ENCODE measurements around the gene ARFRP1. TPM values are rescaled to one million over a fixed set of nuclear protein-coding genes. Genes with fewer than 3 reads are reported as not detected.
A peak's percentile ranks its signal among the peaks of the same experiment; 100 is the strongest.

ARFRP1 gene
- total and polyA plus RNA-seq, 2 of the 13 experiments (the other 11 are each of a cell fraction or from before 2014, with no cell fraction given), result 32.0 to 51.1 TPM

- no peak for TF ChIP-seq E2F2 (CRISPR knock-in tag; IDR thresholded peaks at IDR 0.05; ENCODE audit: borderline replicate concordance)
- TF ChIP-seq ZNF343 (CRISPR knock-in tag; IDR thresholded peaks at IDR 0.05), result peak; percentile 4; the same call in 1 of the 2 replicates
- TF ChIP-seq KLF6 (CRISPR knock-in tag; IDR thresholded peaks at IDR 0.05), result 0 out of 2 replicates have a peak, but pooled peaks have one; percentile 3
- TF ChIP-seq CHD2 (IDR thresholded peaks at IDR 0.05; ENCODE audit: low read depth, low read length), result no peak
- no peak for TF ChIP-seq PRPF4 (IDR thresholded peaks at IDR 0.05; ENCODE audit: low read depth, low read length, poor library complexity, severe bottlenecking)
- no peak for TF ChIP-seq PHF21A (CRISPR knock-in tag; IDR thresholded peaks at IDR 0.05)
- TF ChIP-seq MLXIP (CRISPR knock-in tag; IDR thresholded peaks at IDR 0.05; ENCODE audit: borderline replicate concordance), result no peak
- 0 out of 2 replicates have a peak, but pooled peaks have one; percentile 0 for TF ChIP-seq NR2F2 (IDR thresholded peaks at IDR 0.05; ENCODE audit: borderline replicate concordance, low read depth)
- TF ChIP-seq ZBTB4 (CRISPR knock-in tag; IDR thresholded peaks at IDR 0.05; ENCODE audit: borderline replicate concordance), result no peak
- 0 out of 2 replicates have a peak, but pooled peaks have one; percentile 44 for TF ChIP-seq ZNF597 (CRISPR knock-in tag; IDR thresholded peaks at IDR 0.05)
- TF ChIP-seq ZBTB25 (CRISPR knock-in tag; IDR thresholded peaks at IDR 0.05), result no peak
- no peak for TF ChIP-seq ZSCAN25 (CRISPR knock-in tag; IDR thresholded peaks at IDR 0.05)
- TF ChIP-seq NRL (CRISPR knock-in tag; IDR thresholded peaks at IDR 0.05; ENCODE audit: borderline replicate concordance), result no peak
- TF ChIP-seq TCF7 (IDR thresholded peaks at IDR 0.05; ENCODE audit: low read depth), result no peak
- TF ChIP-seq FOXC1 (CRISPR knock-in tag; IDR thresholded peaks at IDR 0.05; ENCODE audit: borderline replicate concordance), result no peak
- no peak for TF ChIP-seq ZNF83 (CRISPR knock-in tag; IDR thresholded peaks at IDR 0.05; ENCODE audit: borderline replicate concordance)
- no peak for TF ChIP-seq BORCS8-MEF2B (CRISPR knock-in tag; IDR thresholded peaks at IDR 0.05)
- TF ChIP-seq ZNF3 (CRISPR knock-in tag; IDR thresholded peaks at IDR 0.05), result no peak
Observed at GRCh38 chr20:63744158-63744557, 36.4 kb upstream of the ARFRP1 start (continued).
